MCF 10A (cell line): Measurements from ENCODE around the gene GFER. TPM values are rescaled to one million over a fixed set of nuclear protein-coding genes. Genes with fewer than 3 reads are reported as not detected.

ENCODE experiments used
- BruUV-seq: library from RNA; stranded (reverse); fragments of 400-500 nt; replicated peaks from 2 replicates; lab custom pipeline; 2021; lab: Mats Ljungman, UMichigan
- CTCF ChIA-PET: fragments of 300-600 bp; sonication (Branson Sonifier 250); formaldehyde crosslinking; extraction: SDS; loops from one replicate; lab custom pipeline; 2021; ENCODE audit warnings: antibody characterized with exemption, inconsistent platforms; lab: Yijun Ruan, JAX
- POLR2A ChIA-PET: fragments of 300-600, 350-650 bp; sonication (Branson Sonifier 250); formaldehyde crosslinking; extraction: SDS; loops from one replicate; lab custom pipeline; 2020; ENCODE audit warnings: antibody characterized with exemption, inconsistent platforms; lab: Yijun Ruan, JAX
- DNase-seq: peaks from one replicate; pipeline ENCODE4 v3.0.0-alpha.2; 2018; ENCODE audit not compliant: unreplicated experiment
- H3K27ac Mint-ChIP-seq: one replicate; pipeline ENCODE4 v1.8.0; 2022; ENCODE audit warnings: mild to moderate bottlenecking, low read depth, mixed read lengths; ENCODE audit not compliant: unreplicated experiment
- H3K27me3 Mint-ChIP-seq: one replicate; pipeline ENCODE4 v1.8.0; 2022; ENCODE audit warnings: mixed read lengths; ENCODE audit not compliant: insufficient read depth, unreplicated experiment
- H3K36me3 Mint-ChIP-seq: one replicate; pipeline ENCODE4 v1.8.0; 2022; ENCODE audit warnings: mild to moderate bottlenecking, moderate library complexity, mixed read lengths; ENCODE audit not compliant: insufficient read depth, unreplicated experiment
- H3K4me1 Mint-ChIP-seq: one replicate; pipeline ENCODE4 v1.8.0; 2022; ENCODE audit warnings: mixed read lengths; ENCODE audit not compliant: insufficient read depth, unreplicated experiment
- H3K4me3 Mint-ChIP-seq: one replicate; pipeline ENCODE4 v1.8.0; 2022; ENCODE audit warnings: mild to moderate bottlenecking, moderate library complexity, mixed read lengths; ENCODE audit not compliant: unreplicated experiment
- H3K9me3 Mint-ChIP-seq: one replicate; pipeline ENCODE4 v1.8.0; 2022; ENCODE audit warnings: mixed read lengths; ENCODE audit not compliant: unreplicated experiment
- CTCF ChIP-seq: fragments of 200-600 bp; IDR thresholded peaks from one replicate; pipeline ENCODE4 v1.8.0; 2022; ENCODE audit warnings: antibody characterized with exemption, mild to moderate bottlenecking; ENCODE audit not compliant: unreplicated experiment
- intact Hi-C: fragments of 100-400 bp; cut with micrococcal nuclease; formaldehyde crosslinking; loops from 2 replicates; pipeline ENCODE4 v1.14.1; 2022
- total RNA-seq: library from RNA; stranded (reverse); gene quantifications from 2 replicates; pipeline ENCODE4 v1.2.3, GENCODE V29; 2022

GFER gene
- total RNA-seq, 1 experiment from 2014 or later, result 40.8 TPM

- Mint-ChIP-seq H3K27me3 (no peaks in the 10 kb centered on the region), H3K27ac (peak within 1 kb of the TSS; percentile 95), H3K4me3 (peak within 1 kb of the TSS; percentile 78), H3K36me3 (peaks cover 60% of the 10 kb centered on the region), H3K9me3 (no peaks in the 10 kb centered on the region), H3K4me1 (peaks cover 23% of the 10 kb centered on the region)
- intact Hi-C loops, result no loop called here
- ChIA-PET CTCF (interaction anchor here (0.5 to 1.3 kb wide), 6 partner anchors 39 to 1164 kb away, joined by 3 to 5 read pairs (median 3); no protein-coding TSS in a partner anchor), POLR2A (interaction anchor here (0.6 to 8.9 kb wide), 54 partner anchors 8 to 941 kb away, joined by 3 to 72 read pairs (median 5); partner anchors contain the start of genes ATP6V0C, ECI1, FAHD1 and GFER)
- TF ChIP-seq CTCF, result no peak
- DNase-seq, result peak; percentile 98
- BruUV-seq, result no TSS peak
These were observed 19.2 kb upstream of the GFER start, which contains the start of gene RPS2 for GRCh38 chr16:1964506-1965395. Gene RPS2, minus strand, starts transcription at chr16:1964826. Its CDS starts 201 bp downstream, at chr16:1964625.

GRCh38 chr16:1965396-1966001, 18.5 kb upstream of the GFER start:
- ChIA-PET POLR2A (interaction anchor here (0.5 to 8.9 kb wide), 40 partner anchors 8 to 550 kb away, joined by 3 to 72 read pairs (median 6); partner anchors contain the start of genes FAHD1, GFER, HAGH and MSRB1), CTCF (interaction anchor here (0.5 to 1.4 kb wide), 5 partner anchors 39 to 103 kb away, joined by 3 to 5 read pairs (median 3); no protein-coding TSS in a partner anchor)
- DNase-seq, result no peak
- Mint-ChIP-seq H3K4me3 (peak overlapping the region; percentile 78), H3K27ac (peak overlapping the region; percentile 95), H3K36me3 (peaks cover 56% of the 10 kb centered on the region), H3K9me3 (no peaks in the 10 kb centered on the region), H3K4me1 (peaks cover 20% of the 10 kb centered on the region), H3K27me3 (no peaks in the 10 kb centered on the region)
- intact Hi-C loops, result no loop called here
- TSS peak; percentile 74 for BruUV-seq
- no peak for TF ChIP-seq CTCF

GRCh38 chr16:1966460-1966859, 17.5 kb upstream of the GFER start, which contains the start of gene RNF151:
Gene RNF151, plus strand, starts transcription at chr16:1966856. Its CDS starts 26 bp downstream, at chr16:1966882.
- Mint-ChIP-seq H3K27me3 (no peaks in the 10 kb centered on the region), H3K27ac (peak within 1 kb of the TSS; percentile 95), H3K9me3 (no peaks in the 10 kb centered on the region), H3K4me1 (peaks cover 15% of the 10 kb centered on the region), H3K4me3 (peak within 1 kb of the TSS; percentile 78), H3K36me3 (peaks cover 46% of the 10 kb centered on the region)
- ChIA-PET CTCF (interaction anchor here (0.6 to 1.4 kb wide), 4 partner anchors 14 to 237 kb away, joined by 3 to 7 read pairs (median 3); no protein-coding TSS in a partner anchor), POLR2A (interaction anchor here (0.5 to 8.9 kb wide), 12 partner anchors 14 to 497 kb away, joined by 3 to 72 read pairs (median 21); partner anchors contain the start of genes FAHD1, HAGH, NOXO1 and NUBP2)
- intact Hi-C loops, result no loop called here
- BruUV-seq, result no TSS peak
- TF ChIP-seq CTCF, result no peak
- DNase-seq, result no peak
